ENCODE data around the gene ATP6V1C2. TPM values are rescaled to one million over a fixed set of nuclear protein-coding genes. Genes with fewer than 3 reads are reported as not detected.

Gene ATP6V1C2
- polyA plus RNA-seq, 1 donor from 2014 or later: not detected

GRCh38 chr2:10788855-10789254, 67.4 kb downstream of the ATP6V1C2 start:
- Histone ChIP-seq H3K79me2 (replicated peaks; ENCODE audit: insufficient read depth, low read length) (no peaks in the 10 kb centered on the region), H3K9me2 (ENCODE audit: insufficient read depth, low read length) (no peaks in the 10 kb centered on the region), H4K20me1 (ENCODE audit: insufficient read depth) (no peaks in the 10 kb centered on the region), H3K27ac (ENCODE audit: low read length) (no peak overlapping the region), H2AFZ (ENCODE audit: low read depth, low read length) (no peak overlapping the region), H3K27me3 (ENCODE audit: insufficient read depth, low read depth, low read length) (no peaks in the 10 kb centered on the region), H3F3A (ENCODE audit: insufficient read depth, low read length, poor library complexity, severe bottlenecking) (no peaks in the 10 kb centered on the region), H3K36me3 (ENCODE audit: insufficient read depth, low read length) (no peaks in the 10 kb centered on the region), H3K4me2 (ENCODE audit: low read length) (no peak overlapping the region), H3K9ac (ENCODE audit: low read length) (no peak overlapping the region), H3K4me3 (ENCODE audit: low read length) (no peak overlapping the region), H3K9me3 (ENCODE audit: low read length) (no peaks in the 10 kb centered on the region)
- TF ChIP-seq EP300 (conservative IDR thresholded peaks at IDR 0.05; ENCODE audit: poor library complexity, severe bottlenecking): no peak
- no peak for TF ChIP-seq TAF1 (IDR thresholded peaks at IDR 0.05; ENCODE audit: low read depth)
- no peak for TF ChIP-seq EZH2 (IDR thresholded peaks at IDR 0.05; ENCODE audit: borderline replicate concordance, insufficient read depth, low read length, poor library complexity, severe bottlenecking)
- no peak for TF ChIP-seq POLR2AphosphoS5 (IDR thresholded peaks at IDR 0.05)
- TF ChIP-seq SMC3 (conservative IDR thresholded peaks at IDR 0.05; ENCODE audit: poor library complexity): no peak
- TF ChIP-seq, protein P1, sequence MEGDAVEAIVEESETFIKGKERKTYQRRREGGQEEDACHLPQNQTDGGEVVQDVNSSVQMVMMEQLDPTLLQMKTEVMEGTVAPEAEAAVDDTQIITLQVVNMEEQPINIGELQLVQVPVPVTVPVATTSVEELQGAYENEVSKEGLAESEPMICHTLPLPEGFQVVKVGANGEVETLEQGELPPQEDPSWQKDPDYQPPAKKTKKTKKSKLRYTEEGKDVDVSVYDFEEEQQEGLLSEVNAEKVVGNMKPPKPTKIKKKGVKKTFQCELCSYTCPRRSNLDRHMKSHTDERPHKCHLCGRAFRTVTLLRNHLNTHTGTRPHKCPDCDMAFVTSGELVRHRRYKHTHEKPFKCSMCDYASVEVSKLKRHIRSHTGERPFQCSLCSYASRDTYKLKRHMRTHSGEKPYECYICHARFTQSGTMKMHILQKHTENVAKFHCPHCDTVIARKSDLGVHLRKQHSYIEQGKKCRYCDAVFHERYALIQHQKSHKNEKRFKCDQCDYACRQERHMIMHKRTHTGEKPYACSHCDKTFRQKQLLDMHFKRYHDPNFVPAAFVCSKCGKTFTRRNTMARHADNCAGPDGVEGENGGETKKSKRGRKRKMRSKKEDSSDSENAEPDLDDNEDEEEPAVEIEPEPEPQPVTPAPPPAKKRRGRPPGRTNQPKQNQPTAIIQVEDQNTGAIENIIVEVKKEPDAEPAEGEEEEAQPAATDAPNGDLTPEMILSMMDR (IDR thresholded peaks at IDR 0.05; ENCODE audit: poor library complexity, severe bottlenecking): no peak
- no peak for TF ChIP-seq MXI1 (conservative IDR thresholded peaks at IDR 0.05; ENCODE audit: poor library complexity, severe bottlenecking)
- TF ChIP-seq, protein P2, sequence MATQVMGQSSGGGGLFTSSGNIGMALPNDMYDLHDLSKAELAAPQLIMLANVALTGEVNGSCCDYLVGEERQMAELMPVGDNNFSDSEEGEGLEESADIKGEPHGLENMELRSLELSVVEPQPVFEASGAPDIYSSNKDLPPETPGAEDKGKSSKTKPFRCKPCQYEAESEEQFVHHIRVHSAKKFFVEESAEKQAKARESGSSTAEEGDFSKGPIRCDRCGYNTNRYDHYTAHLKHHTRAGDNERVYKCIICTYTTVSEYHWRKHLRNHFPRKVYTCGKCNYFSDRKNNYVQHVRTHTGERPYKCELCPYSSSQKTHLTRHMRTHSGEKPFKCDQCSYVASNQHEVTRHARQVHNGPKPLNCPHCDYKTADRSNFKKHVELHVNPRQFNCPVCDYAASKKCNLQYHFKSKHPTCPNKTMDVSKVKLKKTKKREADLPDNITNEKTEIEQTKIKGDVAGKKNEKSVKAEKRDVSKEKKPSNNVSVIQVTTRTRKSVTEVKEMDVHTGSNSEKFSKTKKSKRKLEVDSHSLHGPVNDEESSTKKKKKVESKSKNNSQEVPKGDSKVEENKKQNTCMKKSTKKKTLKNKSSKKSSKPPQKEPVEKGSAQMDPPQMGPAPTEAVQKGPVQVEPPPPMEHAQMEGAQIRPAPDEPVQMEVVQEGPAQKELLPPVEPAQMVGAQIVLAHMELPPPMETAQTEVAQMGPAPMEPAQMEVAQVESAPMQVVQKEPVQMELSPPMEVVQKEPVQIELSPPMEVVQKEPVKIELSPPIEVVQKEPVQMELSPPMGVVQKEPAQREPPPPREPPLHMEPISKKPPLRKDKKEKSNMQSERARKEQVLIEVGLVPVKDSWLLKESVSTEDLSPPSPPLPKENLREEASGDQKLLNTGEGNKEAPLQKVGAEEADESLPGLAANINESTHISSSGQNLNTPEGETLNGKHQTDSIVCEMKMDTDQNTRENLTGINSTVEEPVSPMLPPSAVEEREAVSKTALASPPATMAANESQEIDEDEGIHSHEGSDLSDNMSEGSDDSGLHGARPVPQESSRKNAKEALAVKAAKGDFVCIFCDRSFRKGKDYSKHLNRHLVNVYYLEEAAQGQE (IDR thresholded peaks at IDR 0.05; ENCODE audit: borderline replicate concordance): no peak

DNA sequence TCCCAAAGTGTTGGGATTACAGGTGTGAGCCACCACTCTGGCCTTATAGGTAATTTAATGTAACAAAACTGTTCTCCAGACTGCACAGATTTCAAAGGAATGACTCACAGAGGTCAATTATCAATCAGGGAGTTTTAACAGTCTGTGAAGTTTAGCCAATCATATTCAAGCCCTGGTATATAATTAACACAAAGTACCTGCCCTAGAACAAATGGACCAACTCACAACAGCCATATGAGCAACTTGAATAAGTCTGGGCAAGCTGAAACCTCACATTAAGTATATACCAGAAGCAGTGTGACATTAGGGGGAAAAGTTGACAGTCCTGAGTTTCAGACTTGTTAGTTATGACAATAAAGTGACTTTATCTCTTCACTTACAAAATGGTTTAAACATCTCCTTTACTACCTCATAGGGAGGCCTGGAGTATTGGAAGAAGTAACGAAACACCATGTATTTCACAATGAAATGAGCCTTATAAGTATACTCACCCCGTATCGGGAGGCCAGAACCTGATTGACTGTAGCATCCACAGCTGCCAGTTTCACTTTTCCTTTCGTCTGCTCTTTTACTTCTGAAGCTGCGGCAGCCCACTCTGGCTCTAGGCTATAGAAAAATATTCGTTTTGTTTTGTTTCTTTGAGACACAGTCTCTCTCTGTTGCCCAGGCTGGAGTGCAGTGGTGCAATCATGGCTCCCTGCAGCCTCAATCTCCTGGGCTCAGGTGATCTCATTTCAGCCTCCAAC, 69.0 kb downstream of the ATP6V1C2 start:
- Histone ChIP-seq H3K27me3 (ENCODE audit: insufficient read depth, low read depth, low read length) (no peaks in the 10 kb centered on the region), H3K27ac (ENCODE audit: low read length) (no peak overlapping the region), H3K9me3 (ENCODE audit: low read length) (no peaks in the 10 kb centered on the region), H3K36me3 (ENCODE audit: insufficient read depth, low read length) (no peaks in the 10 kb centered on the region), H3K4me3 (ENCODE audit: low read length) (no peak overlapping the region), H2AFZ (ENCODE audit: low read depth, low read length) (no peak overlapping the region), H4K20me1 (ENCODE audit: insufficient read depth) (no peaks in the 10 kb centered on the region), H3K79me2 (replicated peaks; ENCODE audit: insufficient read depth, low read length) (no peaks in the 10 kb centered on the region), H3K4me2 (ENCODE audit: low read length) (no peak overlapping the region), H3F3A (ENCODE audit: insufficient read depth, low read length, poor library complexity, severe bottlenecking) (no peaks in the 10 kb centered on the region), H3K9me2 (ENCODE audit: insufficient read depth, low read length) (no peaks in the 10 kb centered on the region), H3K9ac (ENCODE audit: low read length) (no peak overlapping the region)
- TF ChIP-seq, protein P1 (IDR thresholded peaks at IDR 0.05; ENCODE audit: poor library complexity, severe bottlenecking): no peak
- no peak for TF ChIP-seq EP300 (conservative IDR thresholded peaks at IDR 0.05; ENCODE audit: poor library complexity, severe bottlenecking)
- TF ChIP-seq TAF1 (IDR thresholded peaks at IDR 0.05; ENCODE audit: low read depth): no peak
- TF ChIP-seq MXI1 (conservative IDR thresholded peaks at IDR 0.05; ENCODE audit: poor library complexity, severe bottlenecking): no peak

All from neural cell (in vitro differentiated cells).